Fibroblast of skin of left quadriceps (primary cell): ENCODE data around the gene CHRM2.
A peak's percentile ranks its signal among the peaks of the same experiment; 100 is the strongest.

Source experiments
- DNase-seq, 2 experiments: peaks; one replicate each; pipeline ENCODE4 v3.0.0-alpha.2; 2013; ENCODE audit warnings: low read depth in 2 of 2

The CHRM2 gene

DNA sequence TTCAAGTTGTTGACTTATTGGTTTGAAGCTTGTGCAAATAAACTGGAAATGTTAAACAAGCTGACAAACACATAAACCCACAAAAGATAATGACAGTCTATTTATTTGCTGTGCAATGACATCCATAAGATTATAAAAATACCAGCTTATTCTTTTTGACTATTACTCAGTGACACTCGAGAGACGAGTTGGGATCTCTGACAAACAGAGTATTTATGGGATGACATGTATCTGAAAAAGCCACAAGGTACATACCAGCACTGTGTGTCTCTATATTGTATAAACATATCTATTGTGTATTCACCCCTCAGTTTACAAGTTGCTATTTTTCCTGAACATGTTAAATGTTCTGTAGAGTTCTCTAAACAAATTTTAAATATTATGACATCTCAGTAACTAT lies 88.9 kb downstream of the CHRM2 start:
- DNase-seq = no peak

GRCh38 chr7:136958016-136958415 lies 89.6 kb downstream of the CHRM2 start:
- no peak for DNase-seq

- DNase-seq = no peak
Observed at GRCh38 chr7:136964347-136964746, 95.9 kb downstream of the CHRM2 start.

DNA sequence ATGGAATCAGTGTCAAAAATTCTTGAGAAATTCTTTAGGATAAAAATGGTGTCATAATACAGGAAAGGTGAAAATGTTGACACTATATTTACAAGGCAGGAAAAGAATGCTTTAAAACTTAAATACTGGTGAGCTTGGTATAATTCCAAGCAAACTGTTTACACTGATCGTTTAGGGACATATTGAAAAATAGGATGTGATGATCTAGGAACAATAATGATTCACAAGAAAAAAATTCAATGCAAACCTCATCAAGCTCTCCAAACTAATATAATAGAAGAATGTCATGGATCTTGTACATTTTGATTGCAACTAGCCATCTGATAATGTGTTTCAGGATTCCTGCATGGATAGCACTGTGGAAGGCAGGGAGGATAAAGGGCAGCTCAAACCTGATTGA lies 98.4 kb downstream of the CHRM2 start:
- DNase-seq = no peak

GRCh38 chr7:136969761-136970160 lies 101.3 kb downstream of the CHRM2 start:
- DNase-seq = no peak

DNA sequence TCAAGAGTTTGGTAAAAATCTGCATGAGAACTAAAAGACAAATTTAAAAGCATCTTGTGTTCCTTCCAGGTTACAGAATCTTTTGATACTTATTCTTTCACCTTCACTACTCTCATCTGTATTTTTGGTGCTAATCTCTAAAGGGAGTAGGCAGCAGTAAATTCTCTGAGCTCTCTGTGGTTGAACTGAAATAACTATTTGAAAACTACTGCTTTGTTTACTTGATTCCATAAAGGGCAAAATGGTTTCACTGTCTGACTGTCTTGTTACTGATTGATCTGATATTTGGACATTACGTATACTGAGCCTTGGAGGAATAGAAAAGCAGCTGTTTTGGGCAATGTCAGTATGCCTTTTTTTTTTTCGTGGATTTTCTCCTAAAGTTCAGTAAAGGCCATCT lies 103.3 kb downstream of the CHRM2 start:
- no peak for DNase-seq

DNA sequence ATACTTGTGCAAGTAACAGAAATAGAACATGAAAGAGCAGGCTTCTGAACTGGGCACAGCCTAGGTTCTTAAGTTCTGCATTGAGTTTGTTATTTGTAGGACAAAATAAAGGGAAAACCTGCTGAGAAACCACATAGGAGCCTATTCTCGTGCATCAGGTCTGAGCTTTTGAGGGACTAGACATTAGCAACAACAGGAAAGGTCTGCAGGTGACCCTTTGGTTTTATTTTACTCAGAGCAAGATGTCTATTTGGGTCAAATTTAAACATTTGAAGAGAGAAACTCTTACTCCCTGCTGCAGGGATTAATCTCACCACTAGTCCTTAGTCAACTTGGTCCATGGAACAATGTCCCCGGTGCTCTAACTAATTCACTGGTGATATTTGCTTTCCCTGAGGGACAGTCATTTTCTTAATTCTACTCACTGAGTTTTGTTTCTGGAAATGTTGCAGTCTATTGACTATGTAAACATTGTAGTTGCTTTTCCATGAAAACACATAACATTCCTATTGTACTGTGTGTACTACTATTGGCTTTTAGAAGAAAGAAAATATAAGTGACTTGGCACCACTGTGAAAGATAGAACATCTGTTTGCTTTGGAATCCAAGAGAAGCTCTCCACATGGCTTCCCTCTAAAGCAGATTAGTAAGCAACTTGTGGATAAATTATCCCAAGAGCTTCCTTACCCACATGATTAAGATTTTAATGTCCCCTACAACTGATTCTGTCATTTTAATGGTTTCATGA lies 108.2 kb downstream of the CHRM2 start:
- no peak for DNase-seq

DNA sequence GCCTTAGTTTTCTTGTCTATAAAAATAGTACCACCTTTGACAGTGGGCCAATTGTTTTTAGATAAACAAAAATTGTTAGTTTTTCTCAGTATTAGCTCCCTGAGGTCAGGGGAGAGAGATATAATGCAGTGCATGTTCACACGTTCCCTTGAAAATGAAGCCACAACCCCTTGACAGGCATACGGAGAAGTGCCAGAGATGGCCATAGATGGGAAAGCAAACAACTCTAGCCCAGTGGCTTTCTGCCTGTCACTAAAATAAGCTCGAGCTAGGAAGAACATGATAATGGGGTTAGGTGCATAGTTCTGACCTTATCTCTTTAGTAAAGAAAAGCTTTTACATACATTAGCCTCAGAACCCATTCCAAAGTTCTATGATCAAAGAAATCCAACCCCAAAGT lies 124.9 kb downstream of the CHRM2 start:
- DNase-seq = no peak

DNA sequence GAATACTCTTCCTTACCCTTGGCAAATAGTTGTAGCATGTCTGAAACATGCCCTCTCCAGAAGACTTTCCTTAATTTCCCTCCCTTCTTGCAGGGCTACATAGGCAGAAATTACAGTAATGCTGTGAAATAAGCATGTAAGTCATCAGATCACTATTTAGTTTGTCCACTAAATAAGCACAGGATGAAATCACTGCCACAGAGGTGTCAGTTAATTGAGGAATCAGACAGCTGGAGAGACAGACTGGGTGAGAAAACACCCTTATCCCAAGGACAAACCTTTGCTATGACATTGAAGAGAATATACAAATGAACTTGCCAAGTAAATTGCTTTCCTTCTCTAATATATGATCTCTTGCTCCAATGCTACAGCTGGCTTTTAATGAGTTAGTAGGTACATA lies 129.3 kb downstream of the CHRM2 start:
- DNase-seq = no peak

DNA sequence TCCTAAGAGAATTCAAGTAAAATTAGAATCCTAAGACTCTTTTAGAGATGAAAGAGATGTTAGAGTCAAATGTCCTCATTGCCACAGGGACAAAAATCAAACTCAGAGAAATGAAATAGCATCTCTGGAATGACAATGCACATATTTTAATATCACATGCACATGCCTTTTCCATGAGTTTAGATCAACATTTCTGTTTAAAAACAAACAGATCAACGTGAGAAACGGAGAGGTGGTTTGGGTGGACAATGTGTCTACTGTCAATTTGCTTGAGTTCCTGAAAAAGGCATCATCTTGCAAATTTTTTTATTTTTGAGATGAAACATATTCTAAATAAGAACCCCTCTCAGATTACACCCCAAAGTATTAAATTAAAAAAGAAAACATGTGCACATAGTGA lies 130.0 kb downstream of the CHRM2 start:
- no peak for DNase-seq

- DNase-seq = no peak
Observed at GRCh38 chr7:137000621-137001020, 132.2 kb downstream of the CHRM2 start.

DNA sequence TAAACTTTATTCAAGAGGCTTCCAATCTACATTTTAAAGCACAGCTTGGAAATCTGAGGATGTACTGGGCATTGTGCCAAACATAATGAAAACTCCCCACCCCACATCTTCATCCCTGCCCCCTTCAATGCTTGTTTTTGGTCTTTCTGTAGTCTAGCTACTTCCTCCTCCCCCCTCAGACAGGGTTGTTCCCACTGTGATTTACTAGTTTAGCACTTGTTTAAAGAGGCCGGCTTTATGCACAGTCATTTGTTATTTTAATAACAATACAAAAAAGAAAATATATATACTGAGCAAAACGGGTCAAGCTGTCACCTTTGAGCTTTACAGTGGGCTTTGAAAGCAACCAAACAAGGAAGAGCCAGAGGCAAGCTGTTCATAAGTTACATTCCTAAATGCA lies 132.6 kb downstream of the CHRM2 start:
- no peak for DNase-seq

- DNase-seq = no peak
Observed at GRCh38 chr7:137001478-137001877, 133.0 kb downstream of the CHRM2 start.

DNA sequence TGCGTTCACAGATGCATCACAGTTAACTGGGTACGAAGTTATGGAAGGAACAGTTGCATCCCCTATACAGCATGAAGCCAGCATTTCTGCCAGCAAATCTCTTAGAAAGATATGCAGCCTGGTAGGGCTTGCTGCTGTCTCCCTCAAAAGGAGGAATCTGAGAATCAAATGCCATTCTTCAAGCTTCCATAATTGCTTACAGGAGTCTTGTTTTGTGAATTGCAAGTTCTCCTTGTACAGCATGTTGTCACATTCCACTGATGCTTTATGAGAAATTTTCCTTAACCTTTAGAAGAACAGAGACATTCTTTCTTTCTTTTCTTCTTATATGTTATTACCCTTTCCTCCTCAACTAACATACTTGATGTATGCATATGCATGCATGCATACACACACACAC lies 134.6 kb downstream of the CHRM2 start:
- peak in 1 of 2 experiments; percentile 7 for DNase-seq

GRCh38 chr7:137003566-137003965 lies 135.1 kb downstream of the CHRM2 start:
- no peak for DNase-seq

GRCh38 chr7:137005873-137006272 lies 137.4 kb downstream of the CHRM2 start:
- no peak for DNase-seq

DNA sequence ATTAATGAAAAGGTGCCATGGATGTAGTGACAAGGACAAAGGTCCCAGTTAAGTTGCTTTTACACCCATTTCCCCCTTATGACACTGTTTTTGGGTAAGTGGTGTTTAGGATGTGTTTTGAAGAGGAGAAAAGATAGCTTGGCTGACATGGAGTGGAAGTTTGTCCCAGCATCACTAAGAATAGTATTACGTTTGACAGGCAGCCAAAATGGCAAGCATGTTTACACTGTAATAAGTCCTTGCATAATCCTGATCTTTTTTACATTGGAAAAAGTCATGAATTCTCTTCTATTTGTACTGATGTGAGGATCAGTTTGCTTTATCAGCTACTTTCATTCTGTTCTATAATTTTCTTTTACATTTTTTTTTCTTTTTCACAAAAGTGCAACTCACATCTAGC lies 137.8 kb downstream of the CHRM2 start:
- no peak for DNase-seq

GRCh38 chr7:137007001-137007694 lies 138.7 kb downstream of the CHRM2 start:
- DNase-seq = no peak

GRCh38 chr7:137009404-137009803 lies 141.0 kb downstream of the CHRM2 start:
- DNase-seq = no peak

- no peak for DNase-seq
Observed at GRCh38 chr7:137015015-137015414, 146.6 kb downstream of the CHRM2 start.

DNA sequence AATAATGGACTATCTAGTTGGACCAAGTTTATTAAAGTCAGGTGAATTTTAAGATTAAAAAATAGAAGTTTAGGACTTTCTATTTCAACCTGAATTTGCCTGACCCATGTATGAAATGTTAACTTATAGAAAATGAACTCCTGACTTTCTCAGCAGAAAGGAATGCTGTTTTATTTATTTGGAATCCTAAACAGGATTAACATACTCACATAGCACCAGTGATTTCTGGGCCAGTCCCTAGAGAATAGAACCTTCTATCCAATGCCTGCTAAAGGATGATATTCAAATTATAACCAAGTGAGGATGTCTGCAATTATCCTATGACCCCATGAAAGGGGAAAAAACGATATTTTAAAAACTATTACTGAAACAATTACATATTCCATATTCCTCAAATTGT lies 148.8 kb downstream of the CHRM2 start:
- no peak for DNase-seq

- DNase-seq = no peak
Observed at GRCh38 chr7:137018468-137018867, 150.0 kb downstream of the CHRM2 start.

- no peak for DNase-seq
Observed at GRCh38 chr7:137020351-137020750, 151.9 kb downstream of the CHRM2 start.
